Activated CD4-positive, CD25-positive, alpha-beta regulatory T cell treated with anti-CD3 and anti-CD28 coated beads, Interleukin-2, amount 50 U/mL, for 24 hours (primary cell): Measurements from ENCODE around the gene ELP4.
"Not testable (repeated sequence)": the region's sequence is repeated elsewhere in the genome, so short reads cannot be mapped to it uniquely, and the experiment has no call there.

Experiments used
- ATAC-seq, 2 donors: fragments of 150-1000 bp; cut with Tn5 transposase; one replicate each; pipeline ENCODE4 v1.10.0; 2021; ENCODE audit warnings: mild to moderate bottlenecking in 1 of 2, moderate library complexity in 1 of 2

ELP4 gene

DNA sequence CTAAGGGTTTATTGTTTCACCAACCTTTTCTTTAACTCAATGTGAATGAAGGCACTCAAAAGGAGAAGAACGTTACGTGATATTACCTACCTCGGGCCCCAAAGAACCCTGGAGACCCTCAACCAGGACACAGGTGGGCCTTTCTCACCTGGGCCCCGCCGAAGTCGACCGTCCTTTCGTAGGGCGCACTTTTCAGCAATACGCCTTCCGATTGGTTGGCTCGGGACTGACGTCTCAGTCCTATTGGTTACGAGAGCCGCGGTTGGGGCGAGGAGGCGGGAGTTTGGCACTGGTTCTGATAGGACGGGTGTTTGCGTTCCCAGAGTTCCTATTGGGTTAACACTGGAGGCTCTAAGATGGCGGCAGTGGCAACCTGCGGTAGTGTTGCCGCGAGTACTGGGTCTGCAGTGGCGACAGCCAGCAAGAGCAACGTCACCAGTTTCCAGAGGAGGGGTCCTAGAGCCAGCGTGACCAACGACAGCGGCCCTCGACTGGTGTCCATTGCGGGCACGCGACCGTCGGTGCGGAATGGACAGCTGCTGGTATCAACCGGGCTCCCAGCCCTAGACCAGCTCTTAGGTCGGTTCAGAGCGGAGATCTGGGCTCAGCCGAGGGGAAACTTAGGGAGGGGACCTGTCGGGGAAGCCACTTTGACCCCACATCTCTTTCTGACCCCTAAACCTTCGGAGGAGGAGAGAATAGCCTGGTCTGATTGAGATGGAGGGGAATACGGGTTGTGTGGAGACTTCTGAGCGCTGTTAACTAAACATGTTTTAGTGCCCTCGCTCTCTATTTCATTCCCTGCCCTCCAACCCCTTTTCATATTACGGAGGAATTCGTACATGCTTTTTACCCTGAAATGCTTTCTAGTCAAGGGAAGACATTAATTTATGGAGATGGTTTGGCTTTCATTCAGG is at the start of gene ELP4, which contains the start of gene IMMP1L:
TSS of gene ELP4 (plus strand) at position 339 of the 917 bp plus-strand sequence. CDS start at position 357, 18 bp downstream.
TSS of gene IMMP1L (minus strand) at position 194 of the 917 bp plus-strand sequence. CDS start 46,346 bp downstream, outside the sequence.
- peak; percentile 100 for ATAC-seq

GRCh38 chr11:31464436-31464835 is 45.1 kb upstream of the ELP4 start:
- no peak for ATAC-seq

GRCh38 chr11:31474083-31474482 is 35.5 kb upstream of the ELP4 start:
- no peak for ATAC-seq

DNA sequence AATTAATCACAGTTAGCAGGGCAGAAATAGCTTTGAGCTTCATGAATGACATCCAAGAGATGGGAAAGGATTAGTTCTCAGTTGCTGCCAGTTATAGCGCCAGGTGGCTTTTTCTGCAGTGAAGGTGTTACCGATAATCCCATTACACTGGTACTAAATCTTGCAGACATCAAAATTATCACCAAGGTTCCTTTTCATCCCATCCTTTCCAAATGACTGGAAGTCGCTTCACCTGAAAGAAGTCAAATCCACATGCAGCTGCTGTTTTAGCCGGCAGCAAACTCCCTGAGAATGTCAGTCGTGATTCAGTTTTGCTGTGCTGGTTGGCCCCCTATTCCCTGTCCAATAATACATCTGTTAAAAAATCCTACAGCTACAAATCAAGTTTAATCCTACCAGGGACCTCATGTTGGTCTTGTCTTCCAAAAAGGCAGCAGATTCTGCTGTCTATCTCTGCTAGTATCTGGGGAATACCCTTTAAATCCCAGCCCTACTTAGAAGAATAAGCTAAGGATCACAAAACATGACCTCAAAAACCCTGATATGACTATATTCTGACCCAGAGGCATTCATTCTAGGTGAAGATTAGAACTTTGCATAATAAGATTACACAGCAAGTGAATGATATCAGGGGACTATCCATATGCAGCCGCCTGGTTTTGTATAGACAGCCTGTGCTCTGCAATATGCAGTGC is 31.9 kb upstream of the ELP4 start:
- no peak for ATAC-seq

- ATAC-seq: no peak
These were observed 31.4 kb upstream of the ELP4 start for GRCh38 chr11:31478223-31478590.

DNA sequence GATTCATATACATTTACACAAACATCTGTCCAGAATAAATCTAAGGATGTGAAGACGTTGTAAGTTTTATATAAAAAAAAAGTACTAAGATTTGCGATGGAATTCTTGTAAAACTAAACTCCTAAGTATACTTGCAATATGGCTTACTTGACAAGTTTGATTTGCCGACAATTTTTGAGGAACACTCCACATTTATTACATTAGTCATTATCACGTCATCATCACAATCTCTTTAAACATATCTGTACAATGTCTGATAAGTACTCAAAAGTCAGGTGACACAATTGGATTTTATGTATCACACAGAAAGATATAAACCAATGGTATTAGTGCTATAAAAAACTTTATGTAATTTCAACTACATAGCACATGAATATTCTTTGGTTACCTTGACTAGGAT is 30.5 kb upstream of the ELP4 start:
- no peak for ATAC-seq

- no peak for ATAC-seq
These were observed 28.6 kb upstream of the ELP4 start for GRCh38 chr11:31480930-31481329.

DNA sequence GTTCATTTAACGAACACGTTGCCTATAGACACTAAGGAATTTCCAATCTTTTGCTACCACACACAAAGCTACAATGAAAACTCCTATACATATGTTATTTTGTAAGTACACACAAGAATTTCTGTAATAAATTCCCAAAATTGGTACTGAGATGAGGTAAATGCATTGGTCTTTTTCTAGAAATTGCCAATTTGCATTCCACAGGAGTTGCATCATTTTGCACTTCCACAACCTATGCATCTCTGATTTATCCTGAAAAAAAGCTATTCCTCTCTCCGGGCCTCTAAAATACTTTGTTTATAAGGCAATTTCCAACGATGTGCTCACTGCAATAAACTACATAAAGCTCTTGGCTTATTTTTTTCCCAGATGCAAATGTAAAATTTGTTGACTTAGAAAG is 25.1 kb upstream of the ELP4 start:
- no peak for ATAC-seq

GRCh38 chr11:31487848-31488247 is 21.7 kb upstream of the ELP4 start:
- no peak for ATAC-seq

DNA sequence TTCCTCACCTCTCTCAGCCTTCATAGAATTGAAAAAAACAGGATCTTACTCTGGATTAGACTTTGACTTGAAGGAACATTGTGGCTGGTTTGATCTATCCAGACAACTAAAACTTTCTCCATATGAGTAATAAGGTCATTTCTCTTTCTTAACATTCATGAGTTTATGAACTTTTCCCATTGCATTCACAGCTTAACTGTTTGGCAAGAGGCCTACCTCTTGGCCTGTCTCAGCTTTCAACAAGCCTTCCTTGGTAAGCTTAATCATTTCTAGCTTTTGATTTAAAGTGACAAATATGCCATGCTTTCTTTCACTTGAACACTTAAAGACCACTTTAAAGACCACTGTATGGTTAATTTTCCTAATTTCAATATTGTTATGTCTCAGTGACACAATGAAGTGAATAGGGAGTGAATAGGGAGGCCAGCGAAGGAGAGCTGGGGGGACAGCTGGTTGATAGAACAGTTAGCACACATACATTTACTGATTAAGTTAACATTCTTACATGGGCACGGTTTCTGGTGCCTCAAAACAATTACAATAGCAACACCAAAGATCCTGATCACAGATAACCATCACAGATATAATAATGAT is 17.1 kb upstream of the ELP4 start:
- no peak for ATAC-seq

GRCh38 chr11:31493235-31493634 is 16.3 kb upstream of the ELP4 start:
- ATAC-seq: no peak

GRCh38 chr11:31493762-31494161 is 15.8 kb upstream of the ELP4 start:
- not testable (repeated sequence) for ATAC-seq

DNA sequence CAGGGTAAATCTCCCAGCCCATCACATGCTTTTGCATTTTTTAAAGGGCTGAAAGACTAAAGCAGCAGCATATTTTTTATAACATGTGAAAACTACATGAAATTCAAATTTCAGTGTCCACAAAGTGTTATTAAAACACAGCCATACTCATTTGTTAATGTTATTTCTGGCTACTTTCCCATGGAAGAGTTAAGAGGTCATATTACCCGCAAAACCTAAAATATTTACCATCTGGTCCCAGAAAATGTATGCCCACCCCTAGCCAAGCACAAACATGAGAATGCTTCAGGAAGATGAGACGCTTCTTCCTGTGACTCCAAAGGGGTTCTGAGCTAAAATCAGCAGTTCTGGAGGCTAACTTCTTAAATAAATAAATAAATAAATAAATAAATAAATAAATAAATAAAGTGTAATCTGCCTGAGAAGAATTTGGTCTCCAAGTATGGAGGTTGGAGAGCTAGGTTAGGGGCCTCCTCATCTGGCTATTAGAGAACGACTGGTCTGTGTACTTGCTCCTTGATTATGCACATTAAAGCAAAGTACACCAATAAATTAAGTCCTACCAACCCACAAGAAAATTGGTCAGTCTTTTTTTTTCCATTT is 9.9 kb upstream of the ELP4 start:
- ATAC-seq: no peak

- ATAC-seq: no peak
These were observed 9.0 kb upstream of the ELP4 start for GRCh38 chr11:31500560-31500959.

GRCh38 chr11:31509051-31509428 is 527 bp upstream of the ELP4 start:
- no peak for ATAC-seq

GRCh38 chr11:31512117-31512516 is 2.5 kb downstream of the ELP4 start:
- ATAC-seq: no peak

GRCh38 chr11:31521497-31522150 is 12.1 kb downstream of the ELP4 start:
- ATAC-seq: no peak

DNA sequence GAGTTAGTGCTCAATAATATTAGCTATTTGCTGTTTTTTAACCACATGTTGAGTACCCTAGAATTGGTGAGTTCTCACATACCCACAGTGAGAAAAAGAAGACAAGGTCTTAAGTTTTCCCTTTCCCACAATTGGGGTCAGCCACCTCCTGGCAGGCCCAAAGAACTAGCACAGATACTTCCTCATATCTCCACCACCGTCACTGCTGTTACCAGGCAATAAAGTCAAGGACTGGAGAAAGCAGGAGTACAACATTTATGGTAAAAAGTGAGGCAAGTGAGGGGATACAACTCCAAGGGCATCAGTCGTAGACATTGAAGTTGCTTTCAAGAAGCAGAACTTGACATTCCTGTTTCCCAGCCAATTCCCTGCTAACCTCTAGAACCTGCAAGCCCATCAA is 19.6 kb downstream of the ELP4 start:
- ATAC-seq: no peak

GRCh38 chr11:31529701-31530100 is 20.1 kb downstream of the ELP4 start:
- ATAC-seq: no peak

DNA sequence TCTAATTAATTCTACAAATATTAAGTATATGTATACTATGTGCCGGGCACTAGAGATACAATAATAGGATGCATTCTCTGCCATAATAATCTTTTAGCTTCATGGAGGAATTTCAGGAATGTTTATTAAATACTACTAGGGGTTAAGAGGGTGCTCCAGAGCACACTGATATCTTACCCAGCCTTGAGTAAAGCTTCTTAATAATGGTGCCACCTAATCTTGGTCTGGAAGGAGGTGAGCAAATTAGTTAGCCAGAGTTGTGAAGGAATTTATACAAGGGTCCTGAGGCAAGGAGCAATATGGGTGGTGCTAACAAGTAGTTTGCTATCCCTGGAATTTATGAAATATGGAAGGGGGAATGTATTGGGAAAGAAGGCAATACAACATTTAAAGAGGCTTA is 21.7 kb downstream of the ELP4 start:
- no peak for ATAC-seq

DNA sequence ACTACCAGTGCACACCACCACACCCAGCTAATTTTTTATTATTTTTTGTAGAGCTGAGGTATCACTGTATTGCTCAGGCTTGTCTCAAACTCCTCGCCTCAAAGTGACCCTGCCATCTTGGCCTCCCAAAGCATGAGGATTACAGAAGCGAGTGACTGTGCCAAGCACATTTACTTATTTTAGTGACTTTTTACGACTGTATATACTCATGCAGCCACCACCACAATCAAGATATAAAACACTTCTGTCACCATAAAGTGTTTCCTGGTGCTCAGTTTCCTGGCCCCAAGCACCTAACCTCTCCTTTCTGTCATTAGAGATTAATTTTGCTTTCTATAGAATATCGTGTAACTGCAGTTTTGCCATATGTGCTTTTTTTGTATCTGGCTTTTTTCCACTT is 25.9 kb downstream of the ELP4 start:
- no peak for ATAC-seq

- ATAC-seq: no peak
These were observed 33.3 kb downstream of the ELP4 start for GRCh38 chr11:31542862-31543261.

GRCh38 chr11:31555938-31556337 is 46.4 kb downstream of the ELP4 start:
- no peak for ATAC-seq
